Neuronal stem cell (in vitro differentiated cells): ENCODE measurements around the gene P3H1.

Source experiments
- DNase-seq: peaks from one replicate; pipeline ENCODE4 v3.0.0-alpha.2; 2013; ENCODE audit warnings: low spot score
- H2AFZ ChIP-seq: one replicate; pipeline ENCODE4 v1.6.1; 2013; ENCODE audit warnings: mild to moderate bottlenecking, low read length, inconsistent platforms
- H2AK5ac ChIP-seq: 2 replicates; pipeline ENCODE4 v1.6.1; 2013; ENCODE audit warnings: low read depth, mild to moderate bottlenecking, inconsistent platforms, low read length, moderate library complexity, mixed read lengths
- H2BK120ac ChIP-seq: 2 replicates; pipeline ENCODE4 v1.6.1; 2013; ENCODE audit warnings: low read depth, mild to moderate bottlenecking, inconsistent platforms, low read length, moderate library complexity, mixed read lengths
- H2BK12ac ChIP-seq: one replicate; pipeline ENCODE4 v1.6.1; 2013; ENCODE audit warnings: low read length, inconsistent platforms
- H2BK15ac ChIP-seq: 2 replicates; pipeline ENCODE4 v1.6.1; 2013; ENCODE audit warnings: mild to moderate bottlenecking, low read length, inconsistent platforms, mixed read lengths
- H2BK5ac ChIP-seq: one replicate; pipeline ENCODE4 v1.6.1; 2013; ENCODE audit warnings: inconsistent platforms, mild to moderate bottlenecking, low read length, moderate library complexity
- H3K14ac ChIP-seq: one replicate; pipeline ENCODE4 v1.6.1; 2013; ENCODE audit warnings: low read length, inconsistent platforms
- H3K18ac ChIP-seq: 2 replicates; pipeline ENCODE4 v1.6.1; 2013; ENCODE audit warnings: low read length, inconsistent platforms
- H3K23ac ChIP-seq: 2 replicates; pipeline ENCODE4 v1.6.1; 2013; ENCODE audit warnings: low read depth, mild to moderate bottlenecking, mixed read lengths, low read length, inconsistent platforms; ENCODE audit not compliant: poor library complexity
- H3K27ac ChIP-seq: replicated peaks from 3 replicates; pipeline ENCODE4 v1.5.1; 2013; ENCODE audit warnings: low read length, inconsistent platforms
- H3K27me3 ChIP-seq, 3 experiments: 2 replicates each; pipeline ENCODE4 v1.6.1; 2013; ENCODE audit warnings: low read length in 3 of 3, mild to moderate bottlenecking in 2 of 3, inconsistent platforms in 1 of 3, low read depth in 1 of 3, mixed read lengths in 1 of 3, moderate library complexity in 1 of 3; ENCODE audit not compliant: control insufficient read depth in 3 of 3, insufficient read depth in 3 of 3
- H3K36me3 ChIP-seq, 2 donors: replicated peaks in 1 of 2; 2 replicates each; pipeline ENCODE4 v1.6.1; 2013; ENCODE audit warnings: low read length in 2 of 2; ENCODE audit not compliant: control insufficient read depth in 2 of 2, insufficient read depth in 2 of 2
- H3K4ac ChIP-seq: 2 replicates; pipeline ENCODE4 v1.6.1; 2013; ENCODE audit warnings: inconsistent platforms, mild to moderate bottlenecking, low read length, moderate library complexity
- H3K4me1 ChIP-seq, 2 donors: 1 replicate in 1 of 2; 2 replicates in 1 of 2; pipeline ENCODE4 v1.6.1; 2013; ENCODE audit warnings: low read length in 2 of 2, low read depth in 1 of 2; ENCODE audit not compliant: control insufficient read depth in 2 of 2, insufficient read depth in 1 of 2
- H3K4me2 ChIP-seq: one replicate; pipeline ENCODE4 v1.6.1; 2013; ENCODE audit warnings: mild to moderate bottlenecking, low read length, inconsistent platforms; ENCODE audit not compliant: insufficient read depth, poor library complexity, severe bottlenecking
- H3K4me3 ChIP-seq, 2 donors: 2 replicates each; pipeline ENCODE4 v1.5.1; 2013; ENCODE audit warnings: low read length in 2 of 2, mild to moderate bottlenecking in 2 of 2, inconsistent platforms in 1 of 2, moderate library complexity in 1 of 2
- H3K79me1 ChIP-seq: one replicate; pipeline ENCODE4 v1.6.1; 2013; ENCODE audit warnings: low read depth, mild to moderate bottlenecking, inconsistent platforms, low read length, moderate library complexity
- H3K9ac ChIP-seq: one replicate; pipeline ENCODE4 v1.6.1; 2013; ENCODE audit warnings: mild to moderate bottlenecking, low read depth, low read length, inconsistent platforms; ENCODE audit not compliant: poor library complexity
- H3K9me3 ChIP-seq, 2 donors: replicated peaks in 1 of 2; 2 replicates each; pipeline versions ENCODE3 to v1.6.1; 2013; ENCODE audit warnings: low read length in 2 of 2, mild to moderate bottlenecking in 2 of 2, inconsistent platforms in 1 of 2, low read depth in 1 of 2, mixed read lengths in 1 of 2, moderate library complexity in 1 of 2; ENCODE audit not compliant: control insufficient read depth in 2 of 2, insufficient read depth in 1 of 2
- H4K8ac ChIP-seq: one replicate; pipeline ENCODE4 v1.6.1; 2013; ENCODE audit warnings: low read depth, mild to moderate bottlenecking, inconsistent platforms, low read length, moderate library complexity
- H4K91ac ChIP-seq: one replicate; pipeline ENCODE4 v1.6.1; 2013; ENCODE audit warnings: low read length, low read depth, mild to moderate bottlenecking, inconsistent platforms; ENCODE audit not compliant: poor library complexity
- WGBS, 2 donors: extraction: QIAGEN DNeasy Blood & Tissue Kit; methylation state at CpG; one replicate each; pipeline ENCODE4 v1.1.7; 2013; ENCODE audit warnings: missing lambda C conversion rate in 2 of 2, mixed read lengths in 1 of 2; ENCODE audit not compliant: insufficient read length in 2 of 2, insufficient replicate concordance in 1 of 2; ENCODE audit errors: extremely low coverage in 2 of 2; 5-methylcytosine and 5-hydroxymethylcytosine counted together

The P3H1 gene

GRCh38 chr1:42746436-42747105 lies 20.3 kb downstream of the P3H1 start:
- WGBS, 2 donors, result no CpG with 5 or more reads among the region's 12 CpGs
- H3K27ac ChIP-seq, result no peak overlapping the region
- no peak overlapping the region for H2BK12ac ChIP-seq

GRCh38 chr1:42745851-42746250 lies 21.0 kb downstream of the P3H1 start:
- Histone ChIP-seq H4K91ac (no peak overlapping the region), H3K27ac (no peak overlapping the region), H3K36me3 (peaks cover 41 to 52% of the 10 kb centered on the region in 2 donors), H3K9me3 (peaks cover 0 to 3% of the 10 kb centered on the region in 2 donors), H2AK5ac (no peak overlapping the region), H2AFZ (no peak overlapping the region), H3K4me2 (no peak overlapping the region), H3K18ac (no peak overlapping the region), H2BK120ac (no peak overlapping the region), H2BK5ac (no peak overlapping the region), H3K14ac (no peak overlapping the region), H3K4me1 (peaks cover 4 to 5% of the 10 kb centered on the region in 2 donors), H3K23ac (no peak overlapping the region), H3K4ac (no peak overlapping the region), H4K8ac (no peak overlapping the region), H3K79me1 (no peaks in the 10 kb centered on the region), H2BK15ac (no peak overlapping the region), H3K4me3 (no peak overlapping the region), H3K9ac (no peak overlapping the region), H2BK12ac (no peak overlapping the region), H3K27me3 (no peaks in the 10 kb centered on the region)
- no peak for DNase-seq
- no CpG with 5 or more reads among the region's 8 CpGs for WGBS, 2 donors

More at GRCh38 chr1:42746436-42747105, 20.3 kb downstream of the P3H1 start:
- H3K4me3 ChIP-seq, result no peak overlapping the region
- no peak overlapping the region for H3K4ac ChIP-seq
- H3K4me2 ChIP-seq, result no peak overlapping the region
- peaks cover 0 to 3% of the 10 kb centered on the region in 2 donors for H3K9me3 ChIP-seq
- no peak overlapping the region for H2BK5ac ChIP-seq
- H2AK5ac ChIP-seq, result no peak overlapping the region
- no peak overlapping the region for H3K14ac ChIP-seq
- H3K4me1 ChIP-seq, result no peaks in the 10 kb centered on the region
- DNase-seq, result no peak
- no peak overlapping the region for H4K91ac ChIP-seq
- no peak overlapping the region for H3K9ac ChIP-seq
- no peak overlapping the region for H2AFZ ChIP-seq
- H3K79me1 ChIP-seq, result no peaks in the 10 kb centered on the region
- H2BK120ac ChIP-seq, result no peak overlapping the region
- no peak overlapping the region for H2BK15ac ChIP-seq
- H3K18ac ChIP-seq, result no peak overlapping the region
- H4K8ac ChIP-seq, result no peak overlapping the region
- peaks cover 42 to 54% of the 10 kb centered on the region in 2 donors for H3K36me3 ChIP-seq
- no peaks in the 10 kb centered on the region for H3K27me3 ChIP-seq
- no peak overlapping the region for H3K23ac ChIP-seq

GRCh38 chr1:42744148-42744413 lies 22.7 kb downstream of the P3H1 start:
- no peak overlapping the region for H3K4me3 ChIP-seq
- no peak overlapping the region for H3K9ac ChIP-seq
- H3K4me1 ChIP-seq, result peaks cover 15 to 20% of the 10 kb centered on the region in 2 donors
- H3K36me3 ChIP-seq, result peaks cover 31 to 40% of the 10 kb centered on the region in 2 donors
- no peak overlapping the region for H3K14ac ChIP-seq
- H2BK120ac ChIP-seq, result no peak overlapping the region
- H2AFZ ChIP-seq, result no peak overlapping the region
- no peak overlapping the region for H4K8ac ChIP-seq
- H3K79me1 ChIP-seq, result no peaks in the 10 kb centered on the region
- H4K91ac ChIP-seq, result no peak overlapping the region
- H2BK5ac ChIP-seq, result no peak overlapping the region
- no peaks in the 10 kb centered on the region for H3K9me3 ChIP-seq
- H3K23ac ChIP-seq, result no peak overlapping the region
- H3K27ac ChIP-seq, result no peak overlapping the region
- H2AK5ac ChIP-seq, result no peak overlapping the region
- no peak overlapping the region for H3K4me2 ChIP-seq
- no peak overlapping the region for H3K18ac ChIP-seq
- no peak for DNase-seq
- WGBS, 2 donors, result no CpG with 5 or more reads among the region's 9 CpGs
- H2BK15ac ChIP-seq, result no peak overlapping the region
- H2BK12ac ChIP-seq, result no peak overlapping the region
- no peaks in the 10 kb centered on the region for H3K27me3 ChIP-seq
- no peak overlapping the region for H3K4ac ChIP-seq

GRCh38 chr1:42743317-42744147 lies 23.3 kb downstream of the P3H1 start:
- H3K4me1 ChIP-seq, result peaks cover 15 to 20% of the 10 kb centered on the region in 2 donors
- H3K9me3 ChIP-seq, result no peaks in the 10 kb centered on the region
- H3K14ac ChIP-seq, result no peak overlapping the region
- no peaks in the 10 kb centered on the region for H3K79me1 ChIP-seq
- H3K4me2 ChIP-seq, result no peak overlapping the region
- DNase-seq, result no peak
- no peak overlapping the region for H3K4me3 ChIP-seq
- H4K91ac ChIP-seq, result no peak overlapping the region
- H2BK5ac ChIP-seq, result no peak overlapping the region
- H3K27ac ChIP-seq, result no peak overlapping the region
- no peak overlapping the region for H2AFZ ChIP-seq
- H3K23ac ChIP-seq, result no peak overlapping the region
- H2BK12ac ChIP-seq, result no peak overlapping the region
- no peak overlapping the region for H4K8ac ChIP-seq
- no peak overlapping the region for H2AK5ac ChIP-seq
- H3K18ac ChIP-seq, result no peak overlapping the region
- no peak overlapping the region for H3K4ac ChIP-seq
- H3K9ac ChIP-seq, result no peak overlapping the region
- no peak overlapping the region for H2BK15ac ChIP-seq
- H3K36me3 ChIP-seq, result peaks cover 27 to 34% of the 10 kb centered on the region in 2 donors
- H2BK120ac ChIP-seq, result no peak overlapping the region
- no peaks in the 10 kb centered on the region for H3K27me3 ChIP-seq
- WGBS, 2 donors, result no CpG with 5 or more reads among the region's 21 CpGs
